Measurements from ENCODE around the gene SLC8B1.

Gene SLC8B1

GRCh38 chr12:113293100-113293499 is 41.8 kb downstream of the SLC8B1 start:
- Mint-ChIP-seq H3K36me3 (ENCODE audit: low read depth) (peaks cover 27% of the 10 kb centered on the region), H3K27me3 (ENCODE audit: low read depth, poor library complexity) (peaks cover 7% of the 10 kb centered on the region), H3K4me1 (peaks cover 34% of the 10 kb centered on the region), H3K4me3 (no peak overlapping the region), H3K9me3 (no peaks in the 10 kb centered on the region), H3K27ac (no peak overlapping the region)
- DNase-seq = no peak
- TF ChIP-seq, protein P1, sequence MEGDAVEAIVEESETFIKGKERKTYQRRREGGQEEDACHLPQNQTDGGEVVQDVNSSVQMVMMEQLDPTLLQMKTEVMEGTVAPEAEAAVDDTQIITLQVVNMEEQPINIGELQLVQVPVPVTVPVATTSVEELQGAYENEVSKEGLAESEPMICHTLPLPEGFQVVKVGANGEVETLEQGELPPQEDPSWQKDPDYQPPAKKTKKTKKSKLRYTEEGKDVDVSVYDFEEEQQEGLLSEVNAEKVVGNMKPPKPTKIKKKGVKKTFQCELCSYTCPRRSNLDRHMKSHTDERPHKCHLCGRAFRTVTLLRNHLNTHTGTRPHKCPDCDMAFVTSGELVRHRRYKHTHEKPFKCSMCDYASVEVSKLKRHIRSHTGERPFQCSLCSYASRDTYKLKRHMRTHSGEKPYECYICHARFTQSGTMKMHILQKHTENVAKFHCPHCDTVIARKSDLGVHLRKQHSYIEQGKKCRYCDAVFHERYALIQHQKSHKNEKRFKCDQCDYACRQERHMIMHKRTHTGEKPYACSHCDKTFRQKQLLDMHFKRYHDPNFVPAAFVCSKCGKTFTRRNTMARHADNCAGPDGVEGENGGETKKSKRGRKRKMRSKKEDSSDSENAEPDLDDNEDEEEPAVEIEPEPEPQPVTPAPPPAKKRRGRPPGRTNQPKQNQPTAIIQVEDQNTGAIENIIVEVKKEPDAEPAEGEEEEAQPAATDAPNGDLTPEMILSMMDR (IDR thresholded peaks at IDR 0.05) = no peak

- TF ChIP-seq, protein P1 (IDR thresholded peaks at IDR 0.05) = no peak
- Mint-ChIP-seq H3K27ac (peak overlapping the region; percentile 53), H3K36me3 (ENCODE audit: low read depth) (peaks cover 27% of the 10 kb centered on the region), H3K27me3 (ENCODE audit: low read depth, poor library complexity) (peaks cover 7% of the 10 kb centered on the region), H3K4me3 (no peak overlapping the region), H3K9me3 (no peaks in the 10 kb centered on the region), H3K4me1 (peaks cover 32% of the 10 kb centered on the region)
- no peak for DNase-seq
Observed at GRCh38 chr12:113292547-113292946, 42.4 kb downstream of the SLC8B1 start.

DNA sequence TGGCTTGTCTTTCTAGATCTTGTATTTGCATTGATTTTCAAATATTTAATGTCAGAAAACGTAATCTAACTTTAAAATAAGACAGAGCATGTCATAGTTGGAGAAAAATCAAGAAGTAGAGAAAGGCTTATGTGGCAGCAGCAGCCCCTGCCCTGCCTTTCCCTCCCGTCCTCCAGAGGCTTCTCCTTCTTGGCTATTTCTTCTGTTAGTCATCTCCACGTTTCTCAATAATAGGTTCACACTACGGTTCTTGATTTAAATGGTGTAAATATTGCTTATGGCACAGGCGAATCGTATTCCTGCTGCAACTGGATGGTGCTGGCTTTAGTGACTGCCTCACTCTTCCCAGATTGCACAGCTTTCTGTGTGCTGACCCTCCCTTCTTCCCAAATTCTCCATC is 42.8 kb downstream of the SLC8B1 start:
- no peak for DNase-seq
- H3K27ac Mint-ChIP-seq = no peak overlapping the region

GRCh38 chr12:113291586-113291985 is 43.3 kb downstream of the SLC8B1 start:
- no peak for DNase-seq
- H3K9me3 Mint-ChIP-seq = no peaks in the 10 kb centered on the region
- peaks cover 27% of the 10 kb centered on the region for H3K36me3 Mint-ChIP-seq (ENCODE audit: low read depth)
- peaks cover 26% of the 10 kb centered on the region for H3K4me1 Mint-ChIP-seq
- peaks cover 3% of the 10 kb centered on the region for H3K27me3 Mint-ChIP-seq (ENCODE audit: low read depth, poor library complexity)
- H3K4me3 Mint-ChIP-seq = no peak overlapping the region
- TF ChIP-seq, protein P1 (IDR thresholded peaks at IDR 0.05) = no peak
- H3K27ac Mint-ChIP-seq = no peak overlapping the region

More for the DNA sequence above, 42.8 kb downstream of the SLC8B1 start:
- Mint-ChIP-seq H3K27me3 (ENCODE audit: low read depth, poor library complexity) (peaks cover 5% of the 10 kb centered on the region), H3K4me3 (no peak overlapping the region), H3K9me3 (no peaks in the 10 kb centered on the region), H3K36me3 (ENCODE audit: low read depth) (peaks cover 27% of the 10 kb centered on the region), H3K4me1 (peaks cover 27% of the 10 kb centered on the region)
- TF ChIP-seq, protein P1 (IDR thresholded peaks at IDR 0.05) = no peak

DNA sequence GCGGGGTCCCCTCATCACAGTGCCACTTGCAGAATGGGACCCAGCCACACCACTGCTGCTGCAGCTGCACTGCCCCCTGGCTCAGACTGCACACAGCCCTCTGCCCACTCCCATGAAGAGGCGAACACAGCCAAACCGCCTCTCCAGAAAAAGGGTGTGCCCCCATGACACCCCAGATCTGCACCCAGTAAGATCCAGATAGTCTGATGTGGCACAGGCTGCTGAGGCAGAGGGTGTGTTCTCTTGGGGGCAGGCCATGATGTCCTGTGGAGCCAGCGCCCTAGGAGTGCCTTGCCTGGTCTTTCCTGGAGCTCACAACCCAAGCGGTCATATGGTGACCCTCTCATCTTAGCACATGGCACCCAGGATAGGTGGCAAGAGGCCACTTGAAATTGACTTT is 44.4 kb downstream of the SLC8B1 start:
- Mint-ChIP-seq H3K9me3 (no peaks in the 10 kb centered on the region), H3K4me3 (no peak overlapping the region), H3K27me3 (ENCODE audit: low read depth, poor library complexity) (peaks cover 3% of the 10 kb centered on the region), H3K4me1 (peaks cover 34% of the 10 kb centered on the region), H3K27ac (no peak overlapping the region), H3K36me3 (ENCODE audit: low read depth) (peaks cover 35% of the 10 kb centered on the region)
- TF ChIP-seq, protein P1 (IDR thresholded peaks at IDR 0.05) = no peak
- DNase-seq = no peak

GRCh38 chr12:113289361-113289760 is 45.5 kb downstream of the SLC8B1 start:
- no peak for DNase-seq
- peaks cover 3% of the 10 kb centered on the region for H3K27me3 Mint-ChIP-seq (ENCODE audit: low read depth, poor library complexity)
- H3K27ac Mint-ChIP-seq = no peak overlapping the region
- H3K4me1 Mint-ChIP-seq = peaks cover 44% of the 10 kb centered on the region
- TF ChIP-seq, protein P1 (IDR thresholded peaks at IDR 0.05) = no peak
- H3K4me3 Mint-ChIP-seq = no peak overlapping the region
- peaks cover 35% of the 10 kb centered on the region for H3K36me3 Mint-ChIP-seq (ENCODE audit: low read depth)
- no peaks in the 10 kb centered on the region for H3K9me3 Mint-ChIP-seq

Data from nephron progenitor cell (in vitro differentiated cells).